Stimulated activated CD8-positive, alpha-beta memory T cell treated with anti-CD3 and anti-CD28 coated beads, Interleukin-2, amount 100 ng/mL, for 1 hour (primary cell): ENCODE data around the gene DNLZ.

Experiments
- DNase-seq, 2 donors: peaks; one replicate each; pipeline ENCODE4 v3.0.0-alpha.2; 2020; ENCODE audit warnings: low read depth in 2 of 2

The DNLZ gene

GRCh38 chr9:136316896-136317676, 46.5 kb downstream of the DNLZ start:
- DNase-seq, result no peak

GRCh38 chr9:136316271-136316751, 47.2 kb downstream of the DNLZ start:
- no peak for DNase-seq

GRCh38 chr9:136314944-136315343, 48.6 kb downstream of the DNLZ start:
- DNase-seq, result no peak

GRCh38 chr9:136314056-136314416, 49.5 kb downstream of the DNLZ start:
- no peak for DNase-seq

- no peak for DNase-seq
Measured at GRCh38 chr9:136313111-136314055, 50.2 kb downstream of the DNLZ start.

- no peak for DNase-seq
Measured at GRCh38 chr9:136312436-136312835, 51.1 kb downstream of the DNLZ start.

- DNase-seq, result no peak
Measured at GRCh38 chr9:136312009-136312375, 51.6 kb downstream of the DNLZ start.

GRCh38 chr9:136311051-136312008, 52.2 kb downstream of the DNLZ start:
- no peak for DNase-seq

GRCh38 chr9:136310273-136311030, 53.1 kb downstream of the DNLZ start:
- no peak for DNase-seq

- no peak for DNase-seq
Measured at GRCh38 chr9:136309806-136310220, 53.7 kb downstream of the DNLZ start.
